HFFc6 (cell line): ENCODE results near the gene ANXA10. TPM values are rescaled to one million over a fixed set of nuclear protein-coding genes. Genes with fewer than 3 reads are reported as not detected.

Source experiments
- DNase-seq: peaks from one replicate; pipeline ENCODE4 v3.0.0-alpha.2; 2018
- H3K27ac Mint-ChIP-seq: 2 replicates; pipeline ENCODE4 v1.8.0; 2020; ENCODE audit warnings: mild to moderate bottlenecking, mixed read lengths
- H3K27me3 Mint-ChIP-seq: 2 replicates; pipeline ENCODE4 v1.8.0; 2021; ENCODE audit warnings: mild to moderate bottlenecking, moderate library complexity, mixed read lengths; ENCODE audit not compliant: insufficient read depth
- H3K36me3 Mint-ChIP-seq: 2 replicates; pipeline ENCODE4 v1.8.0; 2021; ENCODE audit warnings: low read depth, mixed read lengths
- H3K4me1 Mint-ChIP-seq: 2 replicates; pipeline ENCODE4 v1.8.0; 2020; ENCODE audit warnings: low read depth, mixed read lengths
- H3K4me3 Mint-ChIP-seq: 2 replicates; pipeline ENCODE4 v1.8.0; 2020; ENCODE audit warnings: mild to moderate bottlenecking, moderate library complexity, mixed read lengths
- H3K9me3 Mint-ChIP-seq: 2 replicates; pipeline ENCODE4 v1.8.0; 2020; ENCODE audit warnings: mild to moderate bottlenecking, mixed read lengths
- CTCF ChIP-seq: fragments of 200-600 bp; sonication (generic); IDR thresholded peaks from 2 replicates; pipeline ENCODE4 v1.5.0; 2021; ENCODE audit warnings: antibody characterized with exemption, mild to moderate bottlenecking
- total RNA-seq, 6 experiments: library from RNA; stranded (reverse); fragmentation: NEBNext Ultra II Directional; extraction: Animal tissue kit (Norgen Biotek cat#: 25700); gene quantifications; 2 replicates in 1 of 6; 3 replicates in 5 of 6; pipeline ENCODE4 v1.2.3, GENCODE V29; 2021

ANXA10 gene
- total RNA-seq, 6 experiments from 2014 or later = 0.46 to 1.9 (median 0.85) TPM

GRCh38 chr4:168143601-168144000 lies 51.3 kb downstream of the ANXA10 start:
- Mint-ChIP-seq H3K4me1 (peaks cover 38% of the 10 kb centered on the region), H3K36me3 (no peaks in the 10 kb centered on the region), H3K9me3 (no peaks in the 10 kb centered on the region), H3K4me3 (no peak overlapping the region), H3K27ac (no peak overlapping the region), H3K27me3 (no peaks in the 10 kb centered on the region; the same call in 1 of the 2 replicates)
- DNase-seq = no peak
- TF ChIP-seq CTCF = no peak

- Mint-ChIP-seq H3K4me1 (peaks cover 19% of the 10 kb centered on the region), H3K27me3 (no peaks in the 10 kb centered on the region), H3K27ac (no peak overlapping the region), H3K36me3 (no peaks in the 10 kb centered on the region), H3K9me3 (no peaks in the 10 kb centered on the region), H3K4me3 (no peak overlapping the region)
- TF ChIP-seq CTCF = no peak
- DNase-seq = no peak
Observed at GRCh38 chr4:168150420-168151050, 58.2 kb downstream of the ANXA10 start.

- peaks cover 19% of the 10 kb centered on the region for H3K4me1 Mint-ChIP-seq
- H3K4me3 Mint-ChIP-seq = no peak overlapping the region
- no peak overlapping the region for H3K27ac Mint-ChIP-seq
- no peaks in the 10 kb centered on the region for H3K36me3 Mint-ChIP-seq
- no peak for TF ChIP-seq CTCF
- H3K9me3 Mint-ChIP-seq = no peaks in the 10 kb centered on the region
- no peaks in the 10 kb centered on the region for H3K27me3 Mint-ChIP-seq
- no peak for DNase-seq
Observed at GRCh38 chr4:168151327-168151726, 59.0 kb downstream of the ANXA10 start.

GRCh38 chr4:168152837-168153500 lies 60.6 kb downstream of the ANXA10 start:
- Mint-ChIP-seq H3K9me3 (no peaks in the 10 kb centered on the region), H3K27me3 (no peaks in the 10 kb centered on the region), H3K27ac (peak overlapping the region; percentile 75), H3K4me1 (peaks cover 21% of the 10 kb centered on the region), H3K36me3 (no peaks in the 10 kb centered on the region), H3K4me3 (peak overlapping the region; percentile 79)
- no peak for TF ChIP-seq CTCF
- no peak for DNase-seq

GRCh38 chr4:168153596-168154440 lies 61.5 kb downstream of the ANXA10 start:
- Mint-ChIP-seq H3K27me3 (no peaks in the 10 kb centered on the region), H3K27ac (peak overlapping the region; percentile 75), H3K9me3 (peaks cover 3% of the 10 kb centered on the region; the same call in 1 of the 2 replicates), H3K36me3 (peaks cover 2% of the 10 kb centered on the region; the same call in 1 of the 2 replicates), H3K4me3 (peak overlapping the region; percentile 79), H3K4me1 (peaks cover 24% of the 10 kb centered on the region)
- DNase-seq = peak; percentile 83
- TF ChIP-seq CTCF = peak; percentile 90
